Neural cell (in vitro differentiated cells): ENCODE results near the gene RBMS3. TPM values are rescaled to one million over a fixed set of nuclear protein-coding genes. Genes with fewer than 3 reads are reported as not detected.

ENCODE experiments used
- H2AFZ ChIP-seq: fragments of 200-600, 300-800 bp; sonication (generic), shearing (Covaris generic); 2 replicates; pipeline ENCODE4 v1.6.0; 2014; ENCODE audit warnings: low read depth, mild to moderate bottlenecking, antibody characterized with exemption, low read length, moderate library complexity
- H3F3A ChIP-seq: fragments of 200-600 bp; shearing (Covaris generic); 2 replicates; pipeline ENCODE4 v1.6.1; 2016; ENCODE audit warnings: mild to moderate bottlenecking, moderate library complexity, mixed read lengths, antibody characterized with exemption, low read length; ENCODE audit not compliant: insufficient read depth, poor library complexity, severe bottlenecking
- H3K27ac ChIP-seq: fragments of 200-600, 300-800 bp; sonication (generic), shearing (Covaris generic); 2 replicates; pipeline ENCODE4 v1.5.1; 2014; ENCODE audit warnings: mild to moderate bottlenecking, low read length, moderate library complexity
- H3K27me3 ChIP-seq: fragments of 300-800, 200-600 bp; sonication (generic), shearing (Covaris generic); 2 replicates; pipeline ENCODE4 v1.6.0; 2014; ENCODE audit warnings: mild to moderate bottlenecking, low read depth, low read length, moderate library complexity; ENCODE audit not compliant: insufficient read depth
- H3K36me3 ChIP-seq: fragments of 300-800, 200-600 bp; sonication (generic), shearing (Covaris generic); 2 replicates; pipeline ENCODE4 v1.5.1; 2014; ENCODE audit warnings: mild to moderate bottlenecking, antibody characterized with exemption, low read length, moderate library complexity; ENCODE audit not compliant: insufficient read depth
- H3K4me2 ChIP-seq: fragments of 300-800, 200-600 bp; sonication (generic), shearing (Covaris generic); 2 replicates; pipeline ENCODE4 v1.6.0; 2014; ENCODE audit warnings: mild to moderate bottlenecking, low read length
- H3K4me3 ChIP-seq: fragments of 300-800, 200-600 bp; sonication (generic), shearing (Covaris generic); 2 replicates; pipeline ENCODE4 v1.5.1; 2014; ENCODE audit warnings: mild to moderate bottlenecking, low read length, moderate library complexity
- H3K79me2 ChIP-seq: fragments of 200-600 bp; shearing (Covaris generic); replicated peaks from 2 replicates; pipeline ENCODE4 v1.6.0; 2014; ENCODE audit warnings: mild to moderate bottlenecking, low read length, moderate library complexity; ENCODE audit not compliant: insufficient read depth
- H3K9ac ChIP-seq: fragments of 300-800, 200-600 bp; sonication (generic), shearing (Covaris generic); 2 replicates; pipeline ENCODE4 v1.6.1; 2016; ENCODE audit warnings: mild to moderate bottlenecking, low read length, mixed read lengths
- H3K9me2 ChIP-seq: fragments of 200-600 bp; shearing (Covaris generic); 2 replicates; pipeline ENCODE4 v1.6.1; 2016; ENCODE audit warnings: mild to moderate bottlenecking, low read length, mixed read lengths; ENCODE audit not compliant: insufficient read depth
- H3K9me3 ChIP-seq: fragments of 200-600, 300-800 bp; sonication (generic), shearing (Covaris generic); 2 replicates; pipeline ENCODE4 v1.6.1; 2016; ENCODE audit warnings: mild to moderate bottlenecking, mixed run types, low read length, moderate library complexity, mixed read lengths
- H4K20me1 ChIP-seq: fragments of 200-600 bp; shearing (Covaris generic); 2 replicates; pipeline ENCODE4 v1.6.1; 2016; ENCODE audit warnings: mild to moderate bottlenecking, mixed run types; ENCODE audit not compliant: insufficient read depth
- CTCF ChIP-seq: fragments of 450-650 bp; IDR thresholded peaks from 2 replicates; pipeline ENCODE4 v1.5.1; 2014; ENCODE audit warnings: antibody characterized with exemption, mild to moderate bottlenecking, moderate library complexity; ENCODE audit not compliant: poor library complexity, severe bottlenecking
- EP300 ChIP-seq: fragments of 450-650 bp; conservative IDR thresholded peaks from 2 replicates; pipeline ENCODE4 v1.6.1; 2014; ENCODE audit warnings: antibody characterized with exemption, mild to moderate bottlenecking, moderate library complexity; ENCODE audit not compliant: poor library complexity, severe bottlenecking
- EZH2 ChIP-seq: fragments of 200-600, 300-800 bp; shearing (Covaris generic), sonication (generic); IDR thresholded peaks from 2 replicates; pipeline ENCODE4 v1.6.1; 2014; ENCODE audit warnings: antibody characterized with exemption, low read length, borderline replicate concordance, mild to moderate bottlenecking; ENCODE audit not compliant: insufficient read depth, poor library complexity, severe bottlenecking
- MXI1 ChIP-seq: fragments of 450-650 bp; conservative IDR thresholded peaks from 2 replicates; pipeline ENCODE4 v1.6.1; 2014; ENCODE audit warnings: antibody characterized with exemption, mild to moderate bottlenecking; ENCODE audit not compliant: poor library complexity, severe bottlenecking
- POLR2AphosphoS5 ChIP-seq: IDR thresholded peaks from 2 replicates; pipeline ENCODE4 v1.6.1; 2012
- RAD21 ChIP-seq: fragments of 450-650 bp; conservative IDR thresholded peaks from 2 replicates; pipeline ENCODE4 v1.6.1; 2014; ENCODE audit warnings: antibody characterized with exemption, mild to moderate bottlenecking, moderate library complexity
- REST ChIP-seq: IDR thresholded peaks from 2 replicates; pipeline ENCODE4 v1.6.1; 2012; ENCODE audit warnings: borderline replicate concordance
- SMC3 ChIP-seq: fragments of 450-650 bp; conservative IDR thresholded peaks from 2 replicates; pipeline ENCODE4 v1.6.1; 2014; ENCODE audit warnings: antibody characterized with exemption, mild to moderate bottlenecking, moderate library complexity; ENCODE audit not compliant: poor library complexity
- TAF1 ChIP-seq: IDR thresholded peaks from 2 replicates; pipeline ENCODE4 v1.6.1; 2012; ENCODE audit warnings: low read depth
- polyA plus RNA-seq: library from polyadenylated mRNA; depleted of rRNA; stranded (reverse); fragments of >200 nt; gene quantifications from 2 replicates; pipeline ENCODE4 v1.2.3, GENCODE V29; 2014

Gene RBMS3
- polyA plus RNA-seq, 1 donor from 2014 or later, result 0.53 TPM

GRCh38 chr3:29901097-29901496 is 620.2 kb downstream of the RBMS3 start:
- H3K4me2 ChIP-seq, result no peak overlapping the region
- H2AFZ ChIP-seq, result no peak overlapping the region
- no peaks in the 10 kb centered on the region for H3K79me2 ChIP-seq
- no peak overlapping the region for H3K27ac ChIP-seq
- no peaks in the 10 kb centered on the region for H3K27me3 ChIP-seq
- TF ChIP-seq CTCF (no peak), EZH2 (no peak), RAD21 (no peak), MXI1 (no peak), EP300 (no peak), REST (no peak), POLR2AphosphoS5 (no peak), SMC3 (no peak), TAF1 (no peak)
- no peak overlapping the region for H3K4me3 ChIP-seq
- no peaks in the 10 kb centered on the region for H4K20me1 ChIP-seq
- H3K36me3 ChIP-seq, result no peaks in the 10 kb centered on the region
- no peak overlapping the region for H3K9ac ChIP-seq
- H3F3A ChIP-seq, result no peaks in the 10 kb centered on the region
- H3K9me3 ChIP-seq, result no peaks in the 10 kb centered on the region
- H3K9me2 ChIP-seq, result no peaks in the 10 kb centered on the region

GRCh38 chr3:29903600-29903999 is 622.7 kb downstream of the RBMS3 start:
- Histone ChIP-seq H3K9me3 (no peaks in the 10 kb centered on the region), H3K9me2 (no peaks in the 10 kb centered on the region), H4K20me1 (no peaks in the 10 kb centered on the region), H3K27ac (no peak overlapping the region), H2AFZ (no peak overlapping the region), H3K4me3 (no peak overlapping the region), H3K9ac (no peak overlapping the region), H3K4me2 (no peak overlapping the region), H3F3A (no peaks in the 10 kb centered on the region), H3K27me3 (no peaks in the 10 kb centered on the region), H3K36me3 (no peaks in the 10 kb centered on the region), H3K79me2 (no peaks in the 10 kb centered on the region)
- no peak for TF ChIP-seq MXI1
- TF ChIP-seq REST, result no peak
- no peak for TF ChIP-seq CTCF
- TF ChIP-seq POLR2AphosphoS5, result no peak
- no peak for TF ChIP-seq SMC3
- no peak for TF ChIP-seq EP300
- no peak for TF ChIP-seq TAF1
- no peak for TF ChIP-seq EZH2
- no peak for TF ChIP-seq RAD21
